GF-D8 (cell line): ENCODE measurements around the gene CDH16.
"Not testable (repeated sequence)": the region's sequence is repeated elsewhere in the genome, so short reads cannot be mapped to it uniquely, and the experiment has no call there.

Source experiments
- DNase-seq: peaks from one replicate; lab custom pipeline; 2025; lab: John Stamatoyannopoulos, UW

CDH16 gene

DNA sequence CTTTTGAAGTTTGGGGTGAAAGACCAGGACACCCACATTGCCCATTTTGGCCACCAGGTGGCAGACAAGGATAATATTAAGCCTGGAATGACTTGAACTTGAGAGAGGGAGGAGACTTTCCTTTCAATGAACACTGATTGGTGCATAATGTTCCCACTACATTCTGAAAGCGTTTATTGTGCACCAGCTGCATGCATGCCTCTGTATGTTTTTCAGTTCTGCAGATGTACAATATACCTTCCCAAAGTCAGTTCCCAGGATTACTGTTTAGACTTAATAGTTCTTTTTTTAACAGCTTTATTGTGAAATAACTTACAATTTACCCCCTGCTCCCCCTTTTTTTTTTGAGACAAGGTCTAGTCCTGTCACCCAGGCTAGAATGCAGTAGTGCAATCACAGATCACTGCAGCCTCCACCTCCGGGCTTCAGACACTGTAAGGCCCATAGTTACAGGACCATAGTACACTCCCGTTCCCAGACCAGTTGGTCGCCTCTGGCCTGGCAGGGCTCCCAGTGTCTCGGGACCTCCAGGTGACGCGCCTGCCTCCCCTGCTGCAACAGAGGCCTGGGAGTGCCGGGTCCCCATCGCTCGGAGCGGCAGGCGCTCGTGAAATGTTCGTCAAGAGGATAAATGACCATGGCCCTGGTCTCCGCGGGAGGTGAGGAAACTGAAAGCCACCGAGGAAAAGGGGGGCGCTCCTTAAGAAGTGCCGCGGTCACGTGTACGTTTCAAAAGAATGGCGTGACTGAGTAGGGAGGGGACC is 28.8 kb upstream of the CDH16 start:
- DNase-seq: peak; percentile 54

DNA sequence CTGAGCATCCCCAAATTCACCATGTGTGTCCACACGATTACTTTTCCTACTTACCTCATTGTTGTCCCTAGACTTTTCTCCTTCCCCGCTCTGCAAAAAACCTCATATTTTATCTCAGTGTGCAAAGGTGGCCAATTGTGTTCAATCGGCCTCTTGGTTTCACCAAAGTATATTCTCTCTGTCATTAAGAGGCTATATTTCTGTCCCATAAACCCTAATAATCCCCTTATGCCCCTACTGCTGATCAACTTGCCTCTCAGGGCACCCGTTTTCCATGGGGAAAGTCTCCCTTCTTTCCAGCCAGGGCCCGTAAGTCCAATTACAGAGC is 28.3 kb upstream of the CDH16 start:
- no peak for DNase-seq

- DNase-seq: no peak
These were observed 27.9 kb upstream of the CDH16 start for GRCh38 chr16:66946541-66946940.

GRCh38 chr16:66945939-66946338 is 27.3 kb upstream of the CDH16 start:
- DNase-seq: no peak

- not testable (repeated sequence) for DNase-seq
These were observed 26.3 kb upstream of the CDH16 start for GRCh38 chr16:66944971-66945370.

GRCh38 chr16:66944054-66944441 is 25.4 kb upstream of the CDH16 start:
- DNase-seq: no peak

DNA sequence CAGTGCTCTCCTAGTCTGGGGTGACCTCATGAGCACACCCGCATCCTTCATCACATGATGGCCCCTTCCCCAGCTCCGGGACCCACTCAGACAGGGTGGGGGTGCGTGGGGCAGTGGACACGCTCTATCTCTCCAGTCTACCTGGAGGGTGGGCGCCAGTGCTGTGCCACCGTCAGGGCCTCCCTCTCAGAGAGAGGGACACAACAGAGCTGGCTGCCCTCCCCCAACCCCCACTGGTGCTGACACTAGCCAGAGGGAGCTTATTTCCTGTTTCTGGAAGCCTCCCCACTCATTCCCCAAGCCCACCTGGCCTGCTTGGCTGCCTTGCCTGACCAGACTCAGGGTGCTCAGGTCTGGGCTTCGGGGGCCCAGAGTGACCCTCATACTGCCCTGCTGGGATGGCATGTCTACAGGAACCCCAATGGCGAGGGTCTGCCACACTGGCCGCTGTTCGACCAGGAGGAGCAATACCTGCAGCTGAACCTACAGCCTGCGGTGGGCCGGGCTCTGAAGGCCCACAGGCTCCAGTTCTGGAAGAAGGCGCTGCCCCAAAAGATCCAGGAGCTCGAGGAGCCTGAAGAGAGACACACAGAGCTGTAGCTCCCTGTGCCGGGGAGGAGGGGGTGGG is 24.9 kb upstream of the CDH16 start:
- no peak for DNase-seq

DNA sequence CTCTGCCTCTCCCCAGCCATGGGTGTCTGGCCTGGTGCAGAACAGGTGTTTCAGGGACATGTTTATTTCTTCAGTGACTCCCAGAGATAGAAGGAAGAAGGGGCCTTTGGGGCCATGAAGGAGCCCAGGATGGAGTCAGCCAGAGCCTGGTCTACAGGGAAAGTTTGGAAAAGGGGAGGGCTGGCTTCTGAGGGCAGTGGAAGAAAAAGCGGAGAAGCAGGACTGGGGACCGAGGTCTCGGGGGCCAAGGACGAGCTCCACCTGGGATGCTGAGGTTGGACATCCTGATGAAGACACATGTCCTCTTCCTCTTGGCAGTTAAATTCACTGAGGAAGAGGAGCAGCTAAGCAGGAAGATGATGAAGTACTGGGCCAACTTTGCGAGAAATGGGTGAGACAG is 24.3 kb upstream of the CDH16 start:
- DNase-seq: no peak

DNA sequence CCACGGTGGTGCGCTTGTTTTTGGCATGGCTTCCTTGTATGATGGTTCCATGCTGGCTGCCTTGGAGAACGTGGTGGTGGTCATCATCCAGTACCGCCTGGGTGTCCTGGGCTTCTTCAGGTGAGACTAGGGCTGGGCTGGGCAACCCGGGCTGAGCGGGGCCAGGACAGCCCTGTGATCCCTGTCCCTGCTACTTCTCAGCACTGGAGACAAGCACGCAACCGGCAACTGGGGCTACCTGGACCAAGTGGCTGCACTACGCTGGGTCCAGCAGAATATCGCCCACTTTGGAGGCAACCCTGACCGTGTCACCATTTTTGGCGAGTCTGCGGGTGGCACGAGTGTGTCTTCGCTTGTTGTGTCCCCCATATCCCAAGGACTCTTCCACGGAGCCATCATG is 21.6 kb upstream of the CDH16 start:
- no peak for DNase-seq

DNA sequence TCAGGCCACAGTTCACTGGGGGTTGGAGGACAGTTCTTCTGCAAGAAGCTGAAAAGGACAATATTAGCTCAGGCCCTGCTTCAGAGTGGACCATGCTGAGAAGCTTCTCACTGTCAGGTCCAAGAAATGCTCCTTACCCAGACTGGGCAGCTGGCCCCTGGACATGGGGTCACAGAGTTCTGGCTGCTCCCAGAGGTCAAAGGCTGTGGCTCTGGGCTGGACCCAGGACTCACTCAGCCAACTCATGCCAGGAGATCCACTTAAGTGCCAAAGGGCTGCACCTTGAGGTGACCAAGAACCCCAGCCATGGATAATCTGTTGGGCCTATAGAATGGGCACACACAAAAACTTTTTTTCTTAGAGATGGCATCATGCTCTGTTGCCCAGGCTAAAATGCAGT is 20.7 kb upstream of the CDH16 start:
- DNase-seq: no peak

DNA sequence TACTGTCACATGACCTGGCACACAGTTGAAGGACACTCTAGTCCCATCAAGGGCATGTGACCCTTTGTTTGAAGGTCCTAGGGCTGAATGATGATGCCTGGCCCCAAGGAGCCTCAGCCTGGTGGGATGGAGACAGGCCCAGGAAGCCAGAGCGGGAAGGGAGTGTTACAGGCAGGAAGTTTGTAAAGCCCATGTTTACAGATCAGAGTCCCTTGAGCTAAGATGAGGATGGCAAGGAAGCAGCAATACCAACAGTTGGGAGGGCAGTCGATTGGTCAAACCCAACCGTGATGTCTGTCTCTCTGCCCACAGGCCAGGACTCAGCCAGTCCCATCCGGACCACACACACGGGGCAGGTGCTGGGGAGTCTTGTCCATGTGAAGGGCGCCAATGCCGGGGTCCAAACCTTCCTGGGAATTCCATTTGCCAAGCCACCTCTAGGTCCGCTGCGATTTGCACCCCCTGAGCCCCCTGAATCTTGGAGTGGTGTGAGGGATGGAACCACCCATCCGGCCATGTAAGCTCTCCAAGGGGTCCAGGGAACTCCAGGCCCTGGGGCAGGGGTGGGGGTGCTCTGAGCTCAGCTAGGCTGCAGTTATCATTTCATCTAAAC is 19.1 kb upstream of the CDH16 start:
- no peak for DNase-seq

- no peak for DNase-seq
These were observed 18.3 kb upstream of the CDH16 start for GRCh38 chr16:66936889-66937554.

DNA sequence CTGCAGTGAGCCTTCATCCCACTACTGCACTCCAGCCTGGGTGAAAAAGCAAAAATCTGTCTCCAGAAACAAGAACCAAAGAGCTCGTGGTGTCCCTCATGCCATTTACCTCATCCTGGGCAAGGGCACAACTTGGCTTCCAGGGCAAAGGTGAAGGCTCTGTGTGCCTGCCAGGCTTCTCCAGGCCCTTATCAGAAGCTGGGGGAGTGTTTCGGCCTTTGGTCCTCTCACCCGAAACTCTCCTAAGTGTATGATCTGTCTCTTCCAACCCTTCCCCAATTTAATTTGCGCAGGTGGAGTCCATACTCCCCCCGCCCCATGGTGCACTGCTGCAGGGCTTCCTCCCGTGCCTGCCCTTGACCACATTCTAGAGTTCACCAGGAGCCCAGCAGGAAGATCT is 17.8 kb upstream of the CDH16 start:
- no peak for DNase-seq

GRCh38 chr16:66935314-66936011 is 16.8 kb upstream of the CDH16 start, which contains the start of gene CES2:
Gene CES2, plus strand, starts transcription at chr16:66935516. Its CDS starts 120 bp downstream, at chr16:66935636.
- DNase-seq: no peak

DNA sequence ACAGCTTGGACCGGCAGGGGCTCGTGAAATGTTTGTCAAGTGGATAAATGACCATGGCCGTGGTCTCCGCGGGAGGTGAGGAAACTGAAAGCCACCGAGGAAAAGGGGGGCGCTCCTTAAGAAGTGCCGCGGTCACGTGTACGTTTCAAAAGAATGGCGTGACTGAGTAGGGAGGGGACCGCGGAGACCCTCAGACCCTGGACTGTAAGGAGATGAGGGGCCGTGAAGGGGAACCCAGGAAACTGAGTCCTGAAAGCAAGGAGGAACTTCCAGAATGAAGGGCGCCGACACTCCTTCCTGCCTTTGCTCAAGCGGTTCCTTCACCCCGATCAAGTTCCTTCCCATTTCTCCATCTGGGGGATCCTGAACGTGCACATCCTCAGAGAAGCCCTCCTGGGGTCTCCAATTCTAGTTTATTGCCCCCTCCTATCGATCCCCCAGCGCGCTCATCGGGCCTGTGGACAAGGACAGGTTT is 16.2 kb upstream of the CDH16 start:
- DNase-seq: not testable (repeated sequence)

GRCh38 chr16:66934138-66934838 is 15.6 kb upstream of the CDH16 start, which contains the start of gene CIAO2B:
Gene CIAO2B, minus strand, starts transcription at chr16:66934402. Its CDS starts 38 bp downstream, at chr16:66934364.
- DNase-seq: peak; percentile 46

GRCh38 chr16:66933776-66934137 is 15.1 kb upstream of the CDH16 start:
- DNase-seq: no peak

DNA sequence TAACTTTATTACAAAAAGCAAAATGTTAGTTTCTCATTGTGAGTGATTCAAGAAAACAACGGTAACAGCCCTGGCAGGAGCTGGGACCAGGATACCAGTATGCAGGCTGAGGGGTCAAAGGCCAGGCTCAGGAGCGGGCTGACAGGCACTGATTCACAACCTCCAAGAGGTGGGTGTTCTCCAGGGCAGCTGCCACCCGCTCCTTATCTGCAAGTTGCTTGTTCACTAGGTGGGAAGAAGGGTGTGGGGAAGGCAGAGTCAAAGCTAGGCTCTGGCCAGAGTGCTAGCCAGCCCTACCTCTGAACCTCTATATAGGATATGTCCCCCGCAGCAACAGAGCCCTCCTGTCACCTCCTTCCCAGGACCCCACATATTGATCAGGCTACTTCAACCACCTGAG is 13.4 kb upstream of the CDH16 start:
- no peak for DNase-seq

- no peak for DNase-seq
These were observed 13.0 kb upstream of the CDH16 start for GRCh38 chr16:66931665-66932064.

DNA sequence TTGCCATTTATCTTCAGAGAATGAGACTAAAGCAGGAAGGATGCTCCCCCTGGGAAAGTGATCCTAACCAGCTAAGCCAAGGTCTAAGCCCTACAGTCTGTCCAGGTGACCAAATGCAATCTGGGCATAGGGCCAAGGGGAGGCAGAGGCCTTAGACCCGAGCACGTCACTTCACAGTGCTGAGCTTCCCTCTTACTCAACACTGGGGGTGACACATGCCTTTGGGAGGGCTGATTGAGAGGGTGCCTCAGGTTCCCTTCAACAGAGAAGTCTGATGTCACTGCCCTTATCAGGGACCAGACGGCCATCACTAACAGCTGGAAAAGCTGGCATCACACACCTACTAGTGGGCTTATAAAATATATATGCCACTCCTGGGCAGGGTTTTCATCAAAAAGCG is 11.5 kb upstream of the CDH16 start:
- no peak for DNase-seq

DNA sequence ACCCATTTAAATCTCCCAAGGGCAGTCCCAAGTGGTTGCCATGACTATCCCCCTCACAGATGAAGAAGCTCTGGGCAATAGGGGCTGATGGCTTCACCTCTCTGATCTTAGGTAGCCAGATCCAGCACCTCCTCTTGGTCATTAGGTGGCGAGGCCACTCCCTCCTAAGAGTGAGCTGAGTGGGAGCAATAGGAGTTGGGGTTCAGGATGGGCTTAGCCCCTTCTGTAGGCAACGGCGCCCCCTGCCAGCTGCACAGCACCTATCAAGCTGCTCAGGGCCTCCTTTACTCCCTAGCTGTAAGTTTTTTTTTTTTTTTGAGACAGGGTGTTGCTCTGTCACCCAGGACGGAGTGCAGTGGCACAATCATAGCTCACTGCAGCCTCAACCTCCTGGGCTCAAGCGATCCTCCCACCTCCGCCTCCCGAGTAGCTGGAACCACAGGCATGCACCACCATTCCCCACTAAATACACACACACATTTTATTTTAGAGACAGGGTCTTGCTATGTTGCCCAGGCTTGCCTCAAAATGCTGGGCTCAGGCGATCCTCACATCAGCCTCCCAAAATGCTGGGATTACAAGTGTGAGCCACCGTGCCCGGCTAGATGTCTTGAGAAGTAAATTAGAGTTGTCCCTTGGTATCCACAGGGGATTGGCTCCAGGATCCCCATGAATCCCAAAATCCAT is 10.2 kb upstream of the CDH16 start:
- DNase-seq: no peak
